HG02610 (cell line): ENCODE results near the gene CCDC116.
A peak's percentile ranks its signal among the peaks of the same experiment; 100 is the strongest.
"Not testable (repeated sequence)": the region's sequence is repeated elsewhere in the genome, so short reads cannot be mapped to it uniquely, and the experiment has no call there.

Experiments
- ATAC-seq: cut with Tn5 transposase; IDR thresholded peaks from one replicate; pipeline ENCODE4 v1.9.1; 2021; ENCODE audit warnings: mild to moderate bottlenecking, moderate library complexity; ENCODE audit not compliant: unreplicated experiment

Gene CCDC116

GRCh38 chr22:21632237-21632895, at the start of gene CCDC116:
Gene CCDC116, plus strand, starts transcription at chr22:21632760. Its CDS starts 422 bp downstream, at chr22:21633182.
- no peak for ATAC-seq

- no peak for ATAC-seq
Measured at GRCh38 chr22:21582801-21583740, 49.5 kb upstream of the CCDC116 start.

- ATAC-seq = no peak
Measured at GRCh38 chr22:21585389-21585788, 47.2 kb upstream of the CCDC116 start.

GRCh38 chr22:21587803-21588611, 44.6 kb upstream of the CCDC116 start:
- ATAC-seq = peak; percentile 88

GRCh38 chr22:21589396-21589795, 43.2 kb upstream of the CCDC116 start:
- no peak for ATAC-seq

GRCh38 chr22:21590809-21591641, 41.5 kb upstream of the CCDC116 start:
- no peak for ATAC-seq

GRCh38 chr22:21591695-21592094, 40.9 kb upstream of the CCDC116 start:
- ATAC-seq = no peak

- ATAC-seq = no peak
Measured at GRCh38 chr22:21592422-21592821, 40.1 kb upstream of the CCDC116 start.

- ATAC-seq = no peak
Measured at GRCh38 chr22:21593406-21594232, 38.9 kb upstream of the CCDC116 start.

GRCh38 chr22:21594865-21595452, 37.6 kb upstream of the CCDC116 start:
- no peak for ATAC-seq

- not testable (repeated sequence) for ATAC-seq
Measured at GRCh38 chr22:21596356-21597135, 36.0 kb upstream of the CCDC116 start.

- ATAC-seq = no peak
Measured at GRCh38 chr22:21598302-21598701, 34.3 kb upstream of the CCDC116 start.

- no peak for ATAC-seq
Measured at GRCh38 chr22:21599053-21599893, 33.3 kb upstream of the CCDC116 start.

- no peak for ATAC-seq
Measured at GRCh38 chr22:21602579-21602978, 30.0 kb upstream of the CCDC116 start.

GRCh38 chr22:21603973-21604372, 28.6 kb upstream of the CCDC116 start:
- no peak for ATAC-seq

GRCh38 chr22:21605887-21606564, 26.5 kb upstream of the CCDC116 start:
- ATAC-seq = no peak

GRCh38 chr22:21606775-21607174, 25.8 kb upstream of the CCDC116 start:
- no peak for ATAC-seq
